IMR-90 (cell line): Measurements from ENCODE around the gene VPS41. TPM values are rescaled to one million over a fixed set of nuclear protein-coding genes. Genes with fewer than 3 reads are reported as not detected.

ENCODE experiments used
- ATAC-seq: fragments of 200-7000 bp; cut with Tn5 transposase; 2 replicates; pipeline ENCODE4 v1.9.1; 2020; ENCODE audit warnings: low read depth, mild to moderate bottlenecking, moderate library complexity
- BruUV-seq: library from RNA; stranded (reverse); fragments of 400-500 nt; replicated peaks from 2 replicates; lab custom pipeline; 2021; lab: Mats Ljungman, UMichigan
- CTCF ChIA-PET: fragments of 300-600 bp; formaldehyde crosslinking; extraction: SDS; loops from one replicate; lab custom pipeline; 2021; ENCODE audit warnings: antibody characterized with exemption; lab: Yijun Ruan, JAX
- POLR2A ChIA-PET: fragments of 300-600 bp; sonication (Branson Sonifier 250); formaldehyde crosslinking; loops from one replicate; lab custom pipeline; 2022; ENCODE audit warnings: antibody characterized with exemption; ENCODE audit not compliant: unreplicated experiment; lab: Charles Lee
- DNase-seq: peaks from one replicate; pipeline ENCODE4 v3.0.0; 2013
- H2AFZ ChIP-seq: replicated peaks from 2 replicates; pipeline ENCODE3; 2013; ENCODE audit warnings: low read length, mild to moderate bottlenecking; ENCODE audit not compliant: poor library complexity
- H2AK5ac ChIP-seq: 2 replicates; pipeline ENCODE4 v1.6.1; 2013; ENCODE audit warnings: low read depth, low read length, inconsistent platforms
- H2AK9ac ChIP-seq: replicated peaks from 2 replicates; pipeline ENCODE3; 2013; ENCODE audit warnings: mild to moderate bottlenecking, low read depth, low read length, moderate library complexity; ENCODE audit not compliant: poor library complexity
- H2BK120ac ChIP-seq: 2 replicates; pipeline ENCODE4 v1.6.1; 2013; ENCODE audit warnings: low read depth, low read length, inconsistent platforms
- H2BK15ac ChIP-seq: 3 replicates; pipeline ENCODE4 v1.6.1; 2013; ENCODE audit warnings: low read depth, low read length, inconsistent platforms
- H2BK20ac ChIP-seq: 2 replicates; pipeline ENCODE4 v1.6.1; 2013; ENCODE audit warnings: low read depth, mild to moderate bottlenecking, inconsistent platforms, low read length, moderate library complexity
- H2BK5ac ChIP-seq: 2 replicates; pipeline ENCODE4 v1.6.1; 2013; ENCODE audit warnings: mild to moderate bottlenecking, low read depth, low read length, inconsistent platforms; ENCODE audit not compliant: poor library complexity, severe bottlenecking
- H3K14ac ChIP-seq: replicated peaks from 2 replicates; pipeline ENCODE4 v1.6.1; 2013; ENCODE audit warnings: low read depth, low read length, inconsistent platforms
- H3K18ac ChIP-seq: 2 replicates; pipeline ENCODE4 v1.6.1; 2013; ENCODE audit warnings: low read depth, low read length, control low read depth
- H3K23ac ChIP-seq: 2 replicates; pipeline ENCODE4 v1.6.1; 2013; ENCODE audit warnings: low read depth, low read length, inconsistent platforms
- H3K27ac ChIP-seq: 2 replicates; pipeline ENCODE4 v1.5.1; 2013; ENCODE audit warnings: mild to moderate bottlenecking, control low read depth, low read length; ENCODE audit not compliant: insufficient read depth
- H3K27me3 ChIP-seq: 2 replicates; pipeline ENCODE4 v1.6.1; 2013; ENCODE audit warnings: low read length; ENCODE audit not compliant: control insufficient read depth, insufficient read depth
- H3K36me3 ChIP-seq: 2 replicates; pipeline ENCODE4 v1.6.1; 2013; ENCODE audit warnings: low read length, mixed read lengths; ENCODE audit not compliant: control insufficient read depth, insufficient read depth
- H3K4ac ChIP-seq: 2 replicates; pipeline ENCODE4 v1.6.1; 2013; ENCODE audit warnings: low read depth, low read length, inconsistent platforms
- H3K4me1 ChIP-seq: 2 replicates; pipeline ENCODE4 v1.6.1; 2013; ENCODE audit warnings: low read length, mixed read lengths; ENCODE audit not compliant: control insufficient read depth, insufficient read depth
- H3K4me2 ChIP-seq: 2 replicates; pipeline ENCODE4 v1.6.1; 2013; ENCODE audit warnings: low read depth, mild to moderate bottlenecking, control low read depth, low read length, moderate library complexity
- H3K4me3 ChIP-seq: 2 replicates; pipeline ENCODE4 v1.5.1; 2013; ENCODE audit warnings: low read depth, mild to moderate bottlenecking, control low read depth, low read length, moderate library complexity; ENCODE audit not compliant: insufficient read depth
- H3K56ac ChIP-seq: 2 replicates; pipeline ENCODE4 v1.6.1; 2013; ENCODE audit warnings: low read length, inconsistent platforms; ENCODE audit not compliant: insufficient read depth; ENCODE audit errors: extremely low read depth
- H3K79me1 ChIP-seq, 2 experiments: 2 replicates each; pipeline ENCODE4 v1.6.1; 2013; ENCODE audit warnings: low read length in 2 of 2, inconsistent platforms in 1 of 2, low read depth in 1 of 2
- H3K9ac ChIP-seq: 2 replicates; pipeline ENCODE4 v1.6.1; 2013; ENCODE audit warnings: low read depth, low read length, control low read depth
- H3K9me1 ChIP-seq: 2 replicates; pipeline ENCODE4 v1.6.1; 2013; ENCODE audit warnings: low read length, inconsistent platforms; ENCODE audit not compliant: insufficient read depth
- H3K9me3 ChIP-seq: 2 replicates; pipeline ENCODE4 v1.6.1; 2013; ENCODE audit warnings: low read length; ENCODE audit not compliant: control insufficient read depth, insufficient read depth
- H4K20me1 ChIP-seq: 2 replicates; pipeline ENCODE4 v1.6.1; 2013; ENCODE audit warnings: low read length, inconsistent platforms; ENCODE audit not compliant: insufficient read depth
- H4K5ac ChIP-seq: 2 replicates; pipeline ENCODE4 v1.6.1; 2013; ENCODE audit warnings: mild to moderate bottlenecking, low read depth, low read length, control low read depth
- H4K8ac ChIP-seq, 2 experiments: 2 replicates each; pipeline ENCODE4 v1.6.1; 2013; ENCODE audit warnings: low read depth in 2 of 2, low read length in 2 of 2, control low read depth in 1 of 2, inconsistent platforms in 1 of 2
- H4K91ac ChIP-seq: 2 replicates; pipeline ENCODE4 v1.6.1; 2013; ENCODE audit warnings: low read depth, low read length, inconsistent platforms; ENCODE audit not compliant: insufficient read depth
- CHD1 ChIP-seq: IDR thresholded peaks from 2 replicates; pipeline ENCODE4 v1.6.1; 2012; ENCODE audit warnings: low read depth, low read length, improper control_type of control experiment
- FOS ChIP-seq: fragments of 150-350 bp; IDR thresholded peaks from 2 replicates; pipeline ENCODE4 v1.6.1; 2016; ENCODE audit warnings: low read depth, low read length
- MAFK ChIP-seq: IDR thresholded peaks from 2 replicates; pipeline ENCODE4 v1.6.1; 2012; ENCODE audit warnings: low read depth, low read length, improper control_type of control experiment
- MXI1 ChIP-seq: IDR thresholded peaks from 2 replicates; pipeline ENCODE4 v1.6.1; 2012; ENCODE audit warnings: low read depth, mild to moderate bottlenecking, low read length, moderate library complexity, borderline replicate concordance
- POLR2A ChIP-seq: IDR thresholded peaks from 2 replicates; pipeline ENCODE4 v1.6.1; 2012; ENCODE audit warnings: mild to moderate bottlenecking, low read depth, low read length
- WGBS, 2 experiments: methylation state at CpG; one replicate each; pipeline versions ENCODE4 v1.1.5 to v1.1.7; 2013; ENCODE audit warnings: missing lambda C conversion rate in 2 of 2; ENCODE audit not compliant: insufficient read length in 1 of 2; ENCODE audit errors: extremely low coverage in 2 of 2; 5-methylcytosine and 5-hydroxymethylcytosine counted together
- dilution Hi-C: fragments of 300-500 bp; cut with HindIII; formaldehyde crosslinking; loops from one replicate; pipeline ENCODE4 v1.14.3; 2018; ENCODE audit warnings: low sequenced_read_pairs; ENCODE audit not compliant: unreplicated experiment
- in situ Hi-C: fragments of 300-500 bp; cut with MboI; formaldehyde crosslinking; loops from 3 replicates; pipeline ENCODE4 v1.14.3; 2019; ENCODE audit warnings: low sequenced_read_pairs, inconsistent platforms, mixed read lengths
- intact Hi-C: fragments of 100-400 bp; cut with micrococcal nuclease; formaldehyde crosslinking; loops from 2 replicates; pipeline ENCODE4 v1.10.0; 2022
- polyA plus RNA-seq, 3 experiments: library from polyadenylated mRNA; depleted of rRNA; stranded (reverse); fragments of >200 nt; gene quantifications; 2 replicates each; pipeline ENCODE4 v1.2.3, GENCODE V29; 2012; ENCODE audit warnings: low replicate concordance in 1 of 3
- total RNA-seq: library from RNA; depleted of rRNA; stranded (reverse); fragments of >200 nt; gene quantifications from 2 replicates; pipeline ENCODE4 v1.2.3, GENCODE V29; 2012
- TF ChIP-seq, protein P1 (sequence below): fragments of 150-350 bp; IDR thresholded peaks from 2 replicates; pipeline ENCODE4 v1.6.1; 2016; ENCODE audit warnings: low read depth, mild to moderate bottlenecking, low read length, moderate library complexity, borderline replicate concordance

The VPS41 gene
- total and polyA plus RNA-seq, 2 of the 4 experiments (the other 2 are of a cell fraction) = 16.0 to 28.0 TPM

DNA sequence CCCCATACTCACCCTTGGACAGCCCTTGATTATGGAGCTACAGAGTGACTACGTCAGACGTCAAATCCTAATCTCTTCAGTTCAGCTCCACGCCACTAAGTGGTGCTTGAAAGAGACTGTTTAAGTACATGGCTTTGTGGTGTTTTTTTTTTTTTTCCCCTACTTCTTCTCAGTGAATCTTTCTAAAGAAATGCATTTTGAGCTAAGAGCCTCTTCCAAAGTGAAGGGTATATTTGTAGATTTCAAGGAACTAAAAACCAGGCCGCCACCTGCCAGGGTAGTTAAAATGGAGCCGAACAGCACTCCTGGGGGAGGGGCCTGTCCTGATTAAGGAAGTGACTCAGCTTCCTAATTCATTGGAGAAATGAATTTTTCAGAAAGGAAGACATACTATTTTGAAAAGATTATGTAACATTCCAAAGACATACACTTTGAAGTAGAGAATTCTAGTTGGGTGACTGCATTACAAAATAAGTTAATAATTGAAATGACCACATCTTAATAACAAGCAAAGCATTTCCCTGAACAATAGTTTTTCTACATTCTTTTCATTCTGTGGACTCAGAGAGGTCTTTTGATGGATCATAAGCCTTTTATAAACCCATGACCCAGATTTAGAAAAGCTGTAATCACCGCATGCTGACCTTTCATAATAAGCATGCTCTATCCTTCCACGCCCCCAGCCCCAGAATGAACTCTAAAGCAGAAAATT lies 20.6 kb upstream of the VPS41 start:
- Histone ChIP-seq H3K14ac (no peak overlapping the region), H3K23ac (no peak overlapping the region), H3K9me1 (no peaks in the 10 kb centered on the region), H3K56ac (no peak overlapping the region), H3K4me3 (no peak overlapping the region), H3K36me3 (no peaks in the 10 kb centered on the region), H2BK120ac (no peak overlapping the region), H3K27ac (no peak overlapping the region), H2AK5ac (no peak overlapping the region), H4K5ac (no peak overlapping the region), H4K91ac (no peak overlapping the region), H3K4me2 (no peak overlapping the region), H3K4me1 (no peaks in the 10 kb centered on the region), H2AFZ (no peak overlapping the region), H2BK5ac (no peak overlapping the region), H4K20me1 (no peaks in the 10 kb centered on the region), H3K27me3 (no peaks in the 10 kb centered on the region; the same call in 1 of the 2 replicates), H3K9me3 (no peaks in the 10 kb centered on the region), H2BK20ac (no peak overlapping the region), H3K79me1 (no peaks in the 10 kb centered on the region), H2AK9ac (no peak overlapping the region), H4K8ac (no peak overlapping the region), H3K9ac (no peak overlapping the region), H2BK15ac (no peak overlapping the region), H3K18ac (no peak overlapping the region), H3K4ac (no peak overlapping the region)
- no TSS peak for BruUV-seq
- DNase-seq = no peak
- 80% methylated on average over 1 of the region's 7 CpGs; no CpG with 5 or more reads in 1 of the 2 experiments for WGBS, 2 experiments
- intact Hi-C loops = loop anchor here (5.0 kb wide), 1 partner anchor 132 kb away; no protein-coding TSS in a partner anchor
- ATAC-seq = no peak
- dilution Hi-C loops = no loop called here
- ChIA-PET CTCF (interaction anchor here (0.6 to 0.8 kb wide), 2 partner anchors 20 to 24 kb away, joined by 3 read pairs; partner anchors contain the start of gene VPS41), POLR2A (interaction anchor here (1.4 kb wide), 1 partner anchor 21 kb away, joined by 4 read pairs; the partner anchor contains the start of gene VPS41)
- in situ Hi-C loops = loop anchor here (25.0 kb wide), 1 partner anchor 533 kb away; no protein-coding TSS in a partner anchor
- TF ChIP-seq MXI1 (no peak), POLR2A (no peak), CHD1 (no peak), MAFK (no peak), FOS (no peak)
- TF ChIP-seq, protein P1, sequence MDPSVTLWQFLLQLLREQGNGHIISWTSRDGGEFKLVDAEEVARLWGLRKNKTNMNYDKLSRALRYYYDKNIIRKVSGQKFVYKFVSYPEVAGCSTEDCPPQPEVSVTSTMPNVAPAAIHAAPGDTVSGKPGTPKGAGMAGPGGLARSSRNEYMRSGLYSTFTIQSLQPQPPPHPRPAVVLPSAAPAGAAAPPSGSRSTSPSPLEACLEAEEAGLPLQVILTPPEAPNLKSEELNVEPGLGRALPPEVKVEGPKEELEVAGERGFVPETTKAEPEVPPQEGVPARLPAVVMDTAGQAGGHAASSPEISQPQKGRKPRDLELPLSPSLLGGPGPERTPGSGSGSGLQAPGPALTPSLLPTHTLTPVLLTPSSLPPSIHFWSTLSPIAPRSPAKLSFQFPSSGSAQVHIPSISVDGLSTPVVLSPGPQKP = no peak
